K562 (cell line): ENCODE results near the gene BBS1.

ENCODE experiments used
- CEBPB ChIP-seq: fragments of 450-650 bp; IDR thresholded peaks from 2 replicates; pipeline ENCODE4 v1.6.1; 2016; ENCODE audit warnings: missing genetic modification characterization, missing compliant biosample characterization
- CTCF ChIP-seq, 3 experiments: IDR thresholded peaks in 2 of 3; conservative IDR thresholded peaks in 1 of 3; 2 replicates each; pipeline ENCODE4 v1.5.1; 2011 to 2012; ENCODE audit warnings: low read length in 3 of 3, mild to moderate bottlenecking in 3 of 3, control low read depth in 2 of 3, improper control_type of control experiment in 1 of 3, inconsistent platforms in 1 of 3, low read depth in 1 of 3, mixed read lengths in 1 of 3, moderate library complexity in 1 of 3; ENCODE audit not compliant: insufficient read depth in 2 of 3
- EZH2 ChIP-seq: IDR thresholded peaks from 2 replicates; pipeline ENCODE4 v1.6.1; 2012; ENCODE audit warnings: low read depth, mild to moderate bottlenecking, inconsistent platforms, low read length, borderline replicate concordance
- MGA ChIP-seq: fragments of 450-650 bp; IDR thresholded peaks from 2 replicates; pipeline ENCODE4 v1.6.1; 2016; ENCODE audit warnings: mild to moderate bottlenecking, moderate library complexity
- POLR2A ChIP-seq: fragments of 450-650 bp; conservative IDR thresholded peaks from 2 replicates; pipeline ENCODE4 v1.6.1; 2016
- ZNF212 ChIP-seq: fragments of 450-650 bp; formaldehyde crosslinking; IDR thresholded peaks from 2 replicates; pipeline ENCODE4 v1.4.0; 2020; ENCODE audit warnings: mild to moderate bottlenecking

GRCh38 chr11:66556086-66556485 is 45.7 kb downstream of the BBS1 start:
- TF ChIP-seq CEBPB (tag), result no peak
- no peak for TF ChIP-seq MGA
- TF ChIP-seq CTCF (IDR thresholded peaks at IDR 0.05 in 2 of 3, conservative IDR thresholded peaks at IDR 0.05 in 1 of 3; ENCODE audit: insufficient read depth in 2 of 3, low read depth in 1 of 3, low read length in 3 of 3), result no peak
- no peak for TF ChIP-seq EZH2
- TF ChIP-seq POLR2A, result no peak
- no peak for TF ChIP-seq ZNF212 (CRISPR knock-in tag)
